Testis (tissue), 3 donors: ENCODE results near the gene ZNF775. TPM values are rescaled to one million over a fixed set of nuclear protein-coding genes. Genes with fewer than 3 reads are reported as not detected.

Experiments used
- DNase-seq: peaks from one replicate; pipeline ENCODE4 v3.0.0-alpha.2; 2019
- H3K27ac ChIP-seq, 2 donors: fragments of 200-600 bp; sonication (generic); one replicate each; pipeline ENCODE4 v1.5.1; 2019
- H3K27me3 ChIP-seq: fragments of 200-600 bp; sonication (generic); one replicate; pipeline ENCODE4 v1.5.1; 2019
- H3K36me3 ChIP-seq: fragments of 200-600 bp; sonication (generic); one replicate; pipeline ENCODE4 v1.5.1; 2017; ENCODE audit warnings: low read depth; ENCODE audit errors: missing control alignments
- H3K4me1 ChIP-seq: fragments of 200-600 bp; sonication (generic); one replicate; pipeline ENCODE4 v1.5.1; 2019
- H3K4me3 ChIP-seq, 2 donors: fragments of 200-600 bp; sonication (generic); one replicate each; pipeline ENCODE4 v1.5.1; 2017 to 2019
- H3K9me3 ChIP-seq: fragments of 200-600 bp; sonication (generic); one replicate; pipeline ENCODE4 v1.5.1; 2017
- POLR2A ChIP-seq: fragments of 450-650 bp; IDR thresholded peaks from one replicate; pipeline ENCODE4 v1.6.1; 2017; ENCODE audit warnings: antibody characterized with exemption, mild to moderate bottlenecking, moderate library complexity
- WGBS, 2 donors: methylation state at CpG; one replicate each; pipeline ENCODE4 v1.1.5; 2018; 5-methylcytosine and 5-hydroxymethylcytosine counted together
- intact Hi-C: fragments of 100-400 bp; cut with DNase I; formaldehyde crosslinking; loops from one replicate; pipeline ENCODE4 v1.15.1; 2023; ENCODE audit warnings: low total_unique reads
- polyA plus RNA-seq: library from polyadenylated mRNA; stranded (reverse); fragments of 350-450 nt; fragmentation: Illumina TruSeq; extraction: RNeasy Lipid Tissue Mini Kit (QIAGEN cat#74804); gene quantifications from one replicate; pipeline ENCODE4 v1.2.3, GENCODE V29; 2014; ENCODE audit warnings: low read depth, low replicate concordance; ENCODE audit not compliant: insufficient read depth
- total RNA-seq, 2 donors: library from RNA; depleted of rRNA; stranded (reverse); fragments of >200 nt; gene quantifications; one replicate each; pipeline ENCODE4 v1.2.3, GENCODE V29; 2016
- TF ChIP-seq, protein P1 (sequence below), 3 experiments: fragments of 450-650 bp in 2 of 3; fragments of 200-600 bp in 1 of 3; sonication (generic) in 1 of 3; IDR thresholded peaks; one replicate each; pipeline ENCODE4 v1.5.1; 2016 to 2019; ENCODE audit warnings: antibody characterized with exemption in 3 of 3, mild to moderate bottlenecking in 2 of 3, moderate library complexity in 1 of 3

ZNF775 gene
- total and polyA plus RNA-seq, 3 donors from 2014 or later: 5.2 to 14.1 (median 11.0) TPM

DNA sequence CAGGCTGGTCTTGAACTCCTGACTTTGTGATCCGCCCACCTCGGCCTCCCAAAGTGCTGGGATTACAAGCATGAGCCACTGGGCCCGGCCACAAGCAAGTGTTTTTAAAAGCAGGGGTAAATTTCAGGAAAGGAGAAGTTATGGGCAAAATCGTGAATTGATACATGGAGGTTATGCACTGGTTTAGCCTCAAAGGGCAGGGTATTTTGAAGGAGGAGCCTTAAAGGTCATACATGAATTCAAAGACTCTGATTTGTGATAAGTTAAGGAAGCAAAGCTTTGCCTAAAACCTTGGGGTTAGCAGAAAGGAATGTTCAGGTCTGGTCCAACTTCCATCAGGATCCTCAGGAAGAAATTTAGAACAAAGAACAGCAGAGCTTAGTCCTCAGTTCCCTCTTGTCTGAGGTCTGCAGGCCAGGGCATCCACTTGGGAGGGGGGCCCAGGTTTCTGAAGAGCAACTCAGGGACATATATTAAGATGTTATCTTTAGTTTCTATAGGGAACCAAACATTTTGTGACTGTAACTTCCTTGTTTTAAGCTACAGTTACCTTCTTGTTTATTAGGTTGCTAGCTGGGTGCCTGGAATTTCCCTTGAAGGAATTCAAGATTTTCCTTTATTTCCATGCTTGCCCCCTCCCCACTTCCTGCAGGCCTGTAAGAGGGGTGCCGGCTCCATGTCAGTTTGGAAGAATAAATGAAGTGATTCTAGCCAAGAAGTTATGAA, 13.3 kb upstream of the ZNF775 start:
- H3K27me3 ChIP-seq: no peaks in the 10 kb centered on the region
- intact Hi-C loops: no loop called here
- no peaks in the 10 kb centered on the region for H3K36me3 ChIP-seq
- H3K9me3 ChIP-seq: no peaks in the 10 kb centered on the region
- no peak for DNase-seq
- H3K4me3 ChIP-seq: no peak overlapping the region
- peaks cover 15% of the 10 kb centered on the region for H3K4me1 ChIP-seq
- no peak overlapping the region for H3K27ac ChIP-seq
- WGBS, 2 donors: 75 to 78% methylated on average over 5 of the region's 5 CpGs
- TF ChIP-seq, protein P1, sequence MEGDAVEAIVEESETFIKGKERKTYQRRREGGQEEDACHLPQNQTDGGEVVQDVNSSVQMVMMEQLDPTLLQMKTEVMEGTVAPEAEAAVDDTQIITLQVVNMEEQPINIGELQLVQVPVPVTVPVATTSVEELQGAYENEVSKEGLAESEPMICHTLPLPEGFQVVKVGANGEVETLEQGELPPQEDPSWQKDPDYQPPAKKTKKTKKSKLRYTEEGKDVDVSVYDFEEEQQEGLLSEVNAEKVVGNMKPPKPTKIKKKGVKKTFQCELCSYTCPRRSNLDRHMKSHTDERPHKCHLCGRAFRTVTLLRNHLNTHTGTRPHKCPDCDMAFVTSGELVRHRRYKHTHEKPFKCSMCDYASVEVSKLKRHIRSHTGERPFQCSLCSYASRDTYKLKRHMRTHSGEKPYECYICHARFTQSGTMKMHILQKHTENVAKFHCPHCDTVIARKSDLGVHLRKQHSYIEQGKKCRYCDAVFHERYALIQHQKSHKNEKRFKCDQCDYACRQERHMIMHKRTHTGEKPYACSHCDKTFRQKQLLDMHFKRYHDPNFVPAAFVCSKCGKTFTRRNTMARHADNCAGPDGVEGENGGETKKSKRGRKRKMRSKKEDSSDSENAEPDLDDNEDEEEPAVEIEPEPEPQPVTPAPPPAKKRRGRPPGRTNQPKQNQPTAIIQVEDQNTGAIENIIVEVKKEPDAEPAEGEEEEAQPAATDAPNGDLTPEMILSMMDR (IDR thresholded peaks at IDR 0.05): no peak
- no peak for TF ChIP-seq POLR2A

DNA sequence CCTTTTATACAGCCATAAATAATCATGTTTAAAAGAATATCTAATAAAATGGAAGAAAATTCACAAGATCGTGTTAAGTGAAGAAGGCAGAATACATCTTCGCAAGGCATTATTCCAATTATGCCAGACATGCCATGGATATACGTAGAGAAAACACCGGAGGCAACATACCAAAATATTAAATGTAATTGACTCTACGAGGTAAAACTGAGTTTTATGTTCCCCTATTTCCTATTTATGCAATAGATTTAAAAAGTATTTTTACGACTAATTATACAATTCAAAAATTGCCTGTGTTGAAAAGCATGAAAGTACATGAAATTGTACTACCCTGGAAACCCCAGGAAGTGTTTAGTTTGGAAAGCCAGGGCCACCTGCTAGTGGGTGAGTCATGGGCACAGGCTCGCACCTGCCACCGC, 11.4 kb upstream of the ZNF775 start:
- intact Hi-C loops: no loop called here
- Histone ChIP-seq H3K36me3 (no peaks in the 10 kb centered on the region), H3K4me3 (peak overlapping the region; percentile 86 to 94), H3K4me1 (peaks cover 15% of the 10 kb centered on the region), H3K27me3 (no peaks in the 10 kb centered on the region), H3K9me3 (no peaks in the 10 kb centered on the region), H3K27ac (peak overlapping the region in 1 of 2 donors; percentile 96)
- WGBS, 2 donors: 32 to 37% methylated on average over 8 of the region's 8 CpGs
- DNase-seq: no peak
- TF ChIP-seq, protein P1 (IDR thresholded peaks at IDR 0.05): no peak
- no peak for TF ChIP-seq POLR2A

DNA sequence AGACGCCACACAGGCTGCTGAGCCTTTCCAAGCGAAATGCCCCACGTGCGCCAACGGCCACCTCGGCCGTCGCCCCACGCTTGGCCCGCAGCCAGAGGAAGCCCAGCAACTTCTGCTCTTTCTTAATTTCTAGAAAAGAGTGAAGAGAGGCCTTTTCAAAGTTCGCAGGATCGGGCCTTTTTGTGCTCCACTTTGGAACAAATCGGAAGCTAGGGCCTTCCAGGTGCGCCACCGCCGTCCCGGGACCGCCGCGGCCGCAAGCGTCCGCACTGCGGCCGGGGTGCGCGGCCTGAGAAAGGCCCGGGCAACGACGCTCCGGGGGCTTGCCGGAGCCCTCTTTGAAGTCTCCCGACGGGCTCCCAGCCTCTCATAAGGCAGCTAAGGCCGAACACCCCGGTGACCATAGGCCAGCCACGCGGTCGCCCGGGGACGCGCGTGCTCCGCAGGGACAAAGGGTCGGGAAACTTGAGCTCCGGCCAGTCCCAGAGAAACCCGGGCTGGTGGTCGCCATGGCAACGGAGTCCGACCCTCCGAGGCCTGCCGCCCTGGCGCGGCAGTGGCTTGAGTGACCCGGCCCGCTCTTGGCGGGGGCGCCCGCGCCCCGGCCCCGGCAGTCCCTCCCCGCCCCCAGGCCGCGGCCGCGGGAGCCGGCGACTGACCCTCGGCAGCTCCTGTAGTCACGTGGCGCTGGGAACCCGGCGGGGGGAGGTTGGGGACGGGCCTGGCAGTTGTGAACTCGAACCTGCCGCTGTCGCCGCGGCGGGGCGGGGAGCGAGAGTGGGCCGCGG, 10.8 kb upstream of the ZNF775 start, which contains the start of gene REPIN1:
Gene REPIN1, plus strand, starts transcription at position 727 of the 788 bp plus-strand sequence. CDS start 890 bp downstream, outside the sequence.
- H3K27me3 ChIP-seq: no peaks in the 10 kb centered on the region
- H3K4me1 ChIP-seq: peaks cover 17% of the 10 kb centered on the region
- DNase-seq: peak; percentile 91
- H3K9me3 ChIP-seq: no peaks in the 10 kb centered on the region
- H3K4me3 ChIP-seq: peak within 1 kb of the TSS; percentile 86 to 94
- H3K27ac ChIP-seq: peak within 1 kb of the TSS; percentile 94 to 96
- 0 to 2% methylated on average over 33 to 38 of the region's 85 CpGs for WGBS, 2 donors
- no peaks in the 10 kb centered on the region for H3K36me3 ChIP-seq
- no peak for TF ChIP-seq POLR2A
- TF ChIP-seq, protein P1 (IDR thresholded peaks at IDR 0.05): no peak
- intact Hi-C loops: no loop called here

DNA sequence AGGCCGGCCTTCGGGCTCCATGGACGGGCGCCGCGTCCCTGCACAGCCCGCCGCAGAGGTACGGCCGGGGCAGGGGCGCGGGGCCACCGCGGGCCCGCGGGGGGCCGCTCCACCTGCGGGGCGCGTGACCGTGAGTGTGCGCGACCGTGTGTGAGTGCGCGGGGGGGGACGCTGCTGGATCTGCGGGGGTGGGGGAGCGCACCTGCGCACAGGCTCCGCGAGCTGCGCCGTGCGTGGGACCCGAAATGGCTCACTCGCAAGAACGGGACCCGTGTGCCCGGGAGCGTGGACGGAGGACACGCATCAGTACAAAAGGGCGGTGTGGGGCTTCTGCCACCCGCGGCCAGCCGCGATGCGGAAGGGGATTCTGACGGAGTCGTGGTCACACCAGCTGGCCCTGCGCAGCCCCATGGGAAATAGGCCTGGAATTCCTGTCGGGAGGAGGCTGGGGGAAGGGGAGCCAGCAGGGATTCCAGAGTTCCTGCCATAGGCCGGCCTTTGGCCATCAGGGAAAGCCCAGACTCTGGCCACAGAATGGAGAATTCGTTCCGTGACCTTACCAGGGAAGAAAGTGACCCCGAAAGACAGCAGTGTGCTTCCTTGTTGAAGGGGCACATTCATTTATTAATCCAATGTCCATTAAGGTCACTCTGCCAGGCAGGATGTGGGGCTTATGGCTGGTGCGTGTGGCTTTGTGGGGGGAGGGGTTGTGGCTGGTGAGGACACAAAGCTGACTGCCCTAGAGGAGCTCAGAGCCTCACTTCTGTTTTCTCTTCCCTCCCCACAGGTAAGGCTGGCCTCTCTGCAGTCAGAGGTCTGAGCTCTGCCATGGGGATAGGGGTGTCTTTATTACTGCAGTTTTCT, 10.0 kb upstream of the ZNF775 start:
- H3K4me3 ChIP-seq: peak overlapping the region; percentile 86 to 94
- DNase-seq: peak; percentile 63
- intact Hi-C loops: no loop called here
- H3K27me3 ChIP-seq: no peaks in the 10 kb centered on the region
- H3K9me3 ChIP-seq: no peaks in the 10 kb centered on the region
- peaks cover 19% of the 10 kb centered on the region for H3K4me1 ChIP-seq
- no peak for TF ChIP-seq POLR2A
- TF ChIP-seq, protein P1 (IDR thresholded peaks at IDR 0.05): no peak
- H3K27ac ChIP-seq: peak overlapping the region; percentile 94 to 96
- no peaks in the 10 kb centered on the region for H3K36me3 ChIP-seq
- 0 to 1% methylated on average over 16 to 30 of the region's 58 CpGs for WGBS, 2 donors
